ENCODE data around the gene TSNAX.
"Not testable (repeated sequence)": the region's sequence is repeated elsewhere in the genome, so short reads cannot be mapped to it uniquely, and the experiment has no call there.

The TSNAX gene

DNA sequence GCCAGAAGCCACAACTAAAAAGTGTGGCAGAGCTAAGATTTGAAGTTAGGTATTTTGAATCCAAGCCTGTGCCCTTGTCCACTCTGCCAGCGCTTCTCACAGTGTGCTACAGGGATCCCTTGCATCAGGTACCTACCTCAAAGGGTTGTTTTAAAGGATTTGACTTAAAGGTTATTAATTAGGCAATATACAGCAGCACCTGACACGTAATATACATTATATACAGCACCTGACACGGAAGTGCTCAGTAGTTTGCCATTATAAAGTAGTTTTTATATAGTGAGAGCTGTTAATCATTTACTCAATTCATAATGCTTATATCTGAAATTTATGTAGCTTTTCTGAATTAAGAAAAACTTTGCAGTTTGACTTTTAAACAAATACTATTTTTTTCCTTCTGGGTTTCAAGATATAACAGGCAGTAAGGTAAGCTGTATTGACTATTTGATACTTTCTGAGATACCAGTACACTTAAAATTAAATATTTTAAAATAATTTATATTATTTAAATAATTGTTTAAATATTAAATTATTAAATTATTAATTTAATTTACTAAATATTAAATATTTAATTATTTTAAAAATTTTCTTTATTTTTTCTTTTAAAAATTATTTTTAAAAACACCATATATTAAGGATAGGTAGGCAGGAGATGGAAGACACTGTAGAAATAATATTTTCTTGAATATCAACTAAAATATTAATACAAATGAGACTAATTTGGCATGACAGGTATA, 33.3 kb downstream of the TSNAX start:
- no peak for DNase-seq (ENCODE audit: low read depth in 2 of 2)

- DNase-seq (ENCODE audit: low read depth in 2 of 2), result no peak
These were observed 34.8 kb downstream of the TSNAX start for GRCh38 chr1:231563247-231563646.

- no peak for DNase-seq (ENCODE audit: low read depth in 2 of 2)
These were observed 35.9 kb downstream of the TSNAX start for GRCh38 chr1:231564373-231564772.

DNA sequence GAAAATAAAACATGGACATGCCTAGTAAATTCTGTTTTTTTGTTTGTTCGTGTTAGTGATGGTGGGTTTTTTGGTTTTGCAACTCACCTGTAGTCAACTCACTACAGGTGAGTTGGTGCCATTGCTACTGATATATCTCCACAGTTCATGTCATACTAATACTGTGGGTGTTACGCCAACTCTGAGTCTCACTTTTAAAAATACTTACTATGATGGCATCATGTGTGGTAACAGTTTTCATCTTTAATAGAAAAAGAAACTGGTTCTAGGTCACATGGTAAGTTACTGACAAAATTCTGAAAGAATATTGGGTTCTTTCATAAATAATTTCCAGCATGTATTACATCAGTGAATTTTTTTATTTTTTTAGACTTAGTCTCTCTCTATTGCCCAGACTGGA, 38.0 kb downstream of the TSNAX start:
- no peak for DNase-seq (ENCODE audit: low read depth in 2 of 2)

DNA sequence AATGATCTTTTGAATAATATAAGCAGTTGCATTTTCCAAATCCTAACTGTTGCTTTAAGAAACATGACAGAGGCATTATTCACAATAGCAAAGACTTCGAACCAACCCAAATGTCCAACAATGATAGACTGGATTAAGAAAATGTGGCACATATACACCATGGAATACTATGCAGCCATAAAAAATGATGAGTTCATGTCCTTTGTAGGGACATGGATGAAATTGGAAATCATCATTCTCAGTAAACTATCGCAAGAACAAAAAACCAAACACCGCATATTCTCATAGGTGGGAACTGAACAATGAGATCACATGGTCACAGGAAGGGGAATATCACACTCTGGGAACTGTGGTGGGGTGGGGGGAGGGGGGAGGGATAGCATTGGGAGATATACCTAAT, 41.8 kb downstream of the TSNAX start:
- not testable (repeated sequence) for DNase-seq (ENCODE audit: low read depth in 2 of 2)

GRCh38 chr1:231571904-231572303, 43.4 kb downstream of the TSNAX start:
- DNase-seq (ENCODE audit: low read depth in 2 of 2), result no peak

- DNase-seq (ENCODE audit: low read depth in 2 of 2), result no peak
These were observed 47.0 kb downstream of the TSNAX start for GRCh38 chr1:231575472-231575871.

DNA sequence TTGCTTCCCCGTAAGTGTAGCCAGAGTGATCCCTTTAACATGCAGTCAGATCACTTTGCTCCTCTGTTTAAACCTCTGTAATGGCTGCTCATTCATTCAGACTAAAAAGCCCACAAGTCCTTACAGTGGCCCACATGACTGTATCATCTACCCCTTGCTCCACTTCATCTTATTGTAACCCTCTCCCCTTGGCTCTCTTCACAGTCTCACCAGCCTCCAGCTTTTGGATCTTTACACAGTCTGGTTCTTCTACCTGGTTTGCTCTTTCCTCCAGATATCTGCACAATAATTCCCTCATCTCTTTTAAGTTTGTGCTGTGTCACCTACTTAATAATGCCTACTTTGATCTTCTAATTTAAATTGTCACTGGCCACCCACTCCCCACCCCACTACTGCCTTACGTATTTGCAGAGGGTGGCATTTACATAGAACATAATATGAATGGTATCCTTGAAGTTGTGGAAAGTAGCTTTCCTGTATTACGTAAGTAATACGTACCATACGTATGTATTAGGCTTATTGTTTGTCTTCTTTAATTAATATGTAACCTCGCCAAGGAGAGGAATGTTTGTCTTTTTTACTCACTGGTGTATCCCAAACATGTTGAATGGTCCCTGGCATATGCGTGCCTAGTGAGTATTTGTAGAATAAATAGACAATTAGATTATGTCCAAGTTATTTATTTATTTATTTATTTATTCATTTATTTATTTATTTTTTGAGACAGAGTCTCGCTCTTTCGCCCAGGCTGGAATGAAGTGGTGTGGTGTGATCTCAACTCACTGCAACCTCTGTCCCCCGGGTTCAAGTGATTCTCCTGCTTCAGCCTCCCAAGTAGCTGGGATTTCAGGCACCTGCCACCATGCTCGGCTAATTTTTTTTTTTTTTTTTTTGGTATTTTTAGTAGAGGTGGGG, 48.6 kb downstream of the TSNAX start:
- DNase-seq (ENCODE audit: low read depth in 2 of 2), result no peak

DNA sequence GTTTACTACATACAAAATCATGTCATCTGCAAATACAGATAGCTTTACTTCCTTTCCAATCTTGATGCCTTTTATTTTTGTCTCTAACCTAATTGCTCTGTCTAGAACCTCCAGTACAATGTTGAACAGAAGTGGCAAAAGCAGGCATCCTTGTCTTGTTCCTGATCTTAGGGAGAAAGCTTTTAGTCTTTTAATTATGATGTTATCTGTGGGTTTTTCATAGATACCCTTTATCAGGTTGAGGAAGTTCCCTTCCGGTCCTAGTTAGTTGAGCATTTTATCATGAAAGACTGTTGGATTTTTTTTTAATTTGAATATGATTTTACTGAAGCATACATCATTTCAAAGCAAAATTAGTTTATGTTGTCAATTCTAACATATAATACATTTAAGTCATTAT, 52.4 kb downstream of the TSNAX start:
- no peak for DNase-seq (ENCODE audit: low read depth in 2 of 2)

DNA sequence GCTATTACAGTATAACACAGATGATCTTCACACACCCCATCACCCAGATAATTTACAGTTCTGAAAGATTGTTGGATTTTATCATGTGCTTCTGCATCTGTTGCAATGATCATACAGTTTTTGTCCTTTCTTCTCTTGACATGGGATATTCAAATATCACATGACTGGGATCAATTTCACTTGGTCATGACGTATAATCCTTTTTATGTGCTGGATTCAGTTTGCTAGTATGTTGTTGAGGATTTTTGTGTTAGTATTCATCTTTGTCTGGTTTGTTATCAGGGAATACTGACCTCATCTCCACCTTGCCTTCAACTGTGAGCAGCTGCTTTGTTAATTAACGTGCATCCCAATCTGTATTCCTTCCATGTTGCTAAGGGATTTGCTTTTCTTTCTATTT, 53.4 kb downstream of the TSNAX start:
- no peak for DNase-seq (ENCODE audit: low read depth in 2 of 2)

DNA sequence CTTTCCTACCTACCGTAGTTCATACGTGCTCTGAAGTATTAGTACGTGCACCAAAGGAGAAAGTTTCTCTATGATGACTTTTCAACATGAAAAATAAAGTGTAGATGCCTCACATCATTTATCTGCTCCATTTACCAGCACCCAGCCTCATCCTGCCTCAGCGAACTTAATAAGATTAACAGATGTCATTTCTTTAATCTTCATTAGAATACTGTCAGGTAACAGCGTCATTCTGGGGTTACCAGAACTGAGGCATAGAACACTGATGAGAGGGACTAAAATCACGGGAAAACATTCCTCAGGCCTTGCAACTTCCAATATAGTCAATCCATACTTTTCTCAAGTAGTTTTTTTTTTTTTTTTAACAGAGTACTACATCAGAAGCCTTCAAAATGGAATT, 54.9 kb downstream of the TSNAX start:
- no peak for DNase-seq (ENCODE audit: low read depth in 2 of 2)

GRCh38 chr1:231584117-231584516, 55.6 kb downstream of the TSNAX start:
- no peak for DNase-seq (ENCODE audit: low read depth in 2 of 2)

- no peak for DNase-seq (ENCODE audit: low read depth in 2 of 2)
These were observed 56.5 kb downstream of the TSNAX start for GRCh38 chr1:231584921-231585320.

DNA sequence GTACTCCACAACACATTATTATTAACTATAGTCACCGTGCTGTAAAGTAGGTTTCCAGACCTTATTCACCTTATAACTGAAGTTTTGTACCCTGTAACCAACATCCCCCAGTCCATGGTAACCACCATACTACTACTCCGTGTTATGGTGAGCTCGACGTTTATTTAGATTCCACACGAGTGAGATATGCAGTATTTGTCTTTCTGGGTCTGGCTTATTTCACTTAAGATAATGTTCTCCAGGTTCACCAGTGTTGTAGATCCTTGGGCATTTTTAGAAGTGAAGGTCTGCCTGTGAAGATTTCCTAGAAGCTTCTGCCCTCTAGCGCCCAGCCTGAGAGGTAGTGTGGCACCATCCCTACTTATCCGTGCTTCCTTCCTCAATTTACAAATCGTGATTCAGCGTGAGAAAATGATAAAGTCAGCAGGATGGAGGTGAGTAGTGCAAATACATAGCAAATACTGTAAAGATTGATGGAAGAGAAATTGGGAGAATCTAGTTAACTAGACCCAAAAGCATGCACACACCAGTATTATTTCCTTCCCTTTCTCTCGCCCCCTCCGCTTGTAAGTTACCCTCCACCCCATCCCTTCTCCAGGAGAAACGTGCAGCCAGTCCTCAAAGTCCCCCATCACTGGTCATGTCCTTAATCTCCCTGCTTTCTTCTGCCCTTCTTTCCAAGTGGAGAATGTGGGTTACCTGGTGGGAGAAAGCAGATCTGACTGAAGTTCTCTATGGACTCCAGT, 62.2 kb downstream of the TSNAX start:
- peak in 1 of 2 experiments; percentile 28 for DNase-seq (ENCODE audit: low read depth in 2 of 2)

GRCh38 chr1:231591466-231591865, 63.0 kb downstream of the TSNAX start:
- DNase-seq (ENCODE audit: low read depth in 2 of 2), result no peak

- DNase-seq (ENCODE audit: low read depth in 2 of 2), result no peak
These were observed 64.3 kb downstream of the TSNAX start for GRCh38 chr1:231592809-231593208.

DNA sequence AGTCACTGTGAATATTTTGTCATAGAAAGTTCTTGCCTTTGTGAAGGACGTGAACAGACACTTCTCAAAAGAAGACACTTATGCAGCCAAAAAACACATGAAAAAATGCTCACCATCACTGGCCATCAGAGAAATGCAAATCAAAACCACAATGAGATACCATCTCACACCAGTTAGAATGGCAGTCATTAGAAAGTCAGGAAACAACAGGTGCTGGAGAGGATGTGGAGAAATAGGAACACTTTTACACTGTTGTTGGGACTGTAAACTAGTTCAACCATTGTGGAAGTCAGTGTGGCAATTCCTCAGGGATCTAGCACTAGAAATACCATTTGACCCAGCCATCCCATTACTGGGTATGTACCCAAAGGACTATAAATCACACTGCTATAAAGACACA, 64.8 kb downstream of the TSNAX start:
- DNase-seq (ENCODE audit: low read depth in 2 of 2), result not testable (repeated sequence)

DNA sequence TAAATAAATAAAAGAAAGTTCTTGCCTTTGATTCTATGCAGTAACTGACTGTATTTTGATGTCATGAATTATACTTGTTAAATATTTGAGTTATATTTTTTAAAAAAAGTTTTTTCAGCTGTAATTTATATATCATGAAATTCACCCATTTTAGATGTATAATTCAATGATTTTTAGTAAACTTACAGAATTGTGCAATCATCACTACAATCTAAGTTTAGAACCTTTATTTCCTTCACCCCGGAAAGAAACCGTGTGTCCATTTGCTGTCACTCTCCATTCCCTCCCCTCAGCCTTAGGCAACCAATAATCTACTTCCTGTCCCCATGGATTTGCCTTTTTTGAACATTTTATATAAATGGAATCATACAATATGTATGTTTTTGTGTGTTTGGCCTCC, 65.7 kb downstream of the TSNAX start:
- no peak for DNase-seq (ENCODE audit: low read depth in 2 of 2)

DNA sequence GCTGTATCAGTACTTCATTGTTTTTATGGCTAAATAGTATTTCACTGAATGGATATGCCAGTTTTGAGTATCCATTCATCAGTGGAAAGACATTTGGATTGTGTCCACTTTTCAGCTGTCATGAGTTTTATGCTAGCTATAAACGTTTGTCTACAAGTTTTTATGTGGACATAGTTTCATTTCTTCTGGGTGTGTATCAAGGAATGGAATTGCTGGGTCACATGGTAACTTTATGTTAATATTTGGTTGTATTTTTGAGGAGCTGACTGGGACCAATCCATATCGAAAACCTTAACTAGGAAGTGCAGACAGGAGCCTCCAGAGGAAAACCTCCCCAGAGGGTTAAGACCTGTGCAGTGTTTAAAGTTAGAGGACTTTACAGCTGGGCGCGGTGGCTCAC, 66.3 kb downstream of the TSNAX start:
- DNase-seq (ENCODE audit: low read depth in 2 of 2), result no peak

- no peak for DNase-seq (ENCODE audit: low read depth in 2 of 2)
These were observed 67.9 kb downstream of the TSNAX start for GRCh38 chr1:231596337-231596791.

- no peak for DNase-seq (ENCODE audit: low read depth in 2 of 2)
These were observed 69.5 kb downstream of the TSNAX start for GRCh38 chr1:231597971-231598370.

- no peak for DNase-seq (ENCODE audit: low read depth in 2 of 2)
These were observed 72.0 kb downstream of the TSNAX start for GRCh38 chr1:231600458-231600976.

Data from stimulated activated CD4-positive, alpha-beta T cell treated with anti-CD3 and anti-CD28 coated beads, Interleukin-12 subunit alpha, Interleukin-12 subunit beta, amount 100 ng/mL, for 24 hours (primary cell).